Spleen (tissue), 11 donors: ENCODE results near the gene STARD13. TPM values are rescaled to one million over a fixed set of nuclear protein-coding genes. Genes with fewer than 3 reads are reported as not detected.

Experiments used
- DNase-seq: peaks from one replicate; pipeline ENCODE4 v3.0.0-alpha.2; 2020
- H3K27ac ChIP-seq, 8 donors: fragments of 200-600 bp; sonication (generic) in 7 of 8; 1 replicate in 4 of 8; 2 replicates in 4 of 8; pipeline versions ENCODE4 v1.5.0 to v1.8.0; 2016 to 2021; ENCODE audit warnings: inconsistent platforms in 4 of 8, mild to moderate bottlenecking in 4 of 8, moderate library complexity in 1 of 8
- H3K27me3 ChIP-seq, 7 donors: fragments of 200-600 bp; sonication (generic) in 6 of 7; replicated peaks in 1 of 7; 1 replicate in 4 of 7; 2 replicates in 3 of 7; pipeline versions ENCODE4 v1.5.0 to v1.8.0; 2016 to 2021; ENCODE audit warnings: inconsistent platforms in 3 of 7, mild to moderate bottlenecking in 1 of 7
- H3K36me3 ChIP-seq, 6 donors: fragments of 200-600 bp; sonication (generic) in 5 of 6; 1 replicate in 4 of 6; 2 replicates in 2 of 6; pipeline versions ENCODE4 v1.5.0 to v1.8.0; 2016 to 2021; ENCODE audit warnings: inconsistent platforms in 2 of 6
- H3K4me1 ChIP-seq, 6 donors: fragments of 200-600 bp; sonication (generic) in 5 of 6; 1 replicate in 3 of 6; 2 replicates in 3 of 6; pipeline versions ENCODE4 v1.5.0 to v1.8.0; 2016 to 2021; ENCODE audit warnings: inconsistent platforms in 3 of 6
- H3K4me3 ChIP-seq, 8 donors: fragments of 200-600 bp; sonication (generic) in 7 of 8; 1 replicate in 4 of 8; 2 replicates in 4 of 8; pipeline versions ENCODE4 v1.5.0 to v1.8.0; 2016 to 2021; ENCODE audit warnings: inconsistent platforms in 4 of 8, mild to moderate bottlenecking in 4 of 8, moderate library complexity in 2 of 8
- H3K9me3 ChIP-seq, 8 donors: fragments of 200-600 bp; sonication (generic) in 7 of 8; 1 replicate in 4 of 8; 2 replicates in 4 of 8; pipeline versions ENCODE4 v1.5.0 to v1.8.0; 2016 to 2021; ENCODE audit warnings: inconsistent platforms in 4 of 8
- POLR2A ChIP-seq, 3 donors: fragments of 450-650 bp; IDR thresholded peaks; one replicate each; pipeline ENCODE4 v1.5.1; 2017; ENCODE audit warnings: antibody characterized with exemption in 3 of 3, mild to moderate bottlenecking in 1 of 3
- POLR2AphosphoS5 ChIP-seq, 3 donors: sonication (generic); formaldehyde crosslinking; IDR thresholded peaks; one replicate each; pipeline ENCODE4 v1.5.1; 2017; ENCODE audit warnings: antibody characterized with exemption in 3 of 3
- WGBS, 5 donors: extraction: QIAGEN DNeasy Blood & Tissue Kit in 3 of 5; methylation state at CpG; one replicate each; pipeline versions ENCODE4 v1.1.5 to v1.1.7; 2013 to 2018; 5-methylcytosine and 5-hydroxymethylcytosine counted together
- intact Hi-C: fragments of 100-400 bp; cut with DNase I; formaldehyde crosslinking; loops from one replicate; pipeline ENCODE4 v1.15.0; 2023; ENCODE audit warnings: low total_unique reads
- polyA plus RNA-seq, 3 donors: library from polyadenylated mRNA; stranded (reverse); fragments of 200-250 nt; gene quantifications; one replicate each; pipeline ENCODE4 v1.2.1, GENCODE V29; 2013
- total RNA-seq, 7 donors: library from RNA; depleted of rRNA in 3 of 7; stranded (reverse); fragments of >200 nt in 3 of 7; fragmentation: NEBNext Ultra II Directional in 4 of 7; extraction: Animal tissue kit (Norgen Biotek cat#: 25700) in 4 of 7; gene quantifications; one replicate each; pipeline versions ENCODE4 v1.1.0 to v1.2.1, GENCODE V29; 2016 to 2021
- TF ChIP-seq, protein P1 (sequence below), 11 experiments: fragments of 200-600 bp in 7 of 11; fragments of 450-650 bp in 4 of 11; sonication (generic) in 4 of 11; IDR thresholded peaks in 8 of 11; conservative IDR thresholded peaks in 3 of 11; 1 replicate in 7 of 11; 2 replicates in 4 of 11; pipeline versions ENCODE4 v1.4.0 to v1.8.0; 2016 to 2021; ENCODE audit warnings: antibody characterized with exemption in 11 of 11, inconsistent platforms in 4 of 11, mild to moderate bottlenecking in 1 of 11
- donor health status: healthy with polysubstance abuse.
- donor health status: DM: no; HTN: no; CAD: no; lungs with moderate emphysema.
- donor health status: DM: no; HTN: no; CAD: no.
- donor health status: Bipolar disorder and iron deficiency.
- donor health status: healthy.
- donor health status: DM: no; HTN: no; CAD: no.
- donor health status: DM: yes; HTN: yes; CAD: no.

Gene STARD13
- total and polyA plus RNA-seq, 10 donors: 1.4 to 58.1 (median 26.7) TPM

DNA sequence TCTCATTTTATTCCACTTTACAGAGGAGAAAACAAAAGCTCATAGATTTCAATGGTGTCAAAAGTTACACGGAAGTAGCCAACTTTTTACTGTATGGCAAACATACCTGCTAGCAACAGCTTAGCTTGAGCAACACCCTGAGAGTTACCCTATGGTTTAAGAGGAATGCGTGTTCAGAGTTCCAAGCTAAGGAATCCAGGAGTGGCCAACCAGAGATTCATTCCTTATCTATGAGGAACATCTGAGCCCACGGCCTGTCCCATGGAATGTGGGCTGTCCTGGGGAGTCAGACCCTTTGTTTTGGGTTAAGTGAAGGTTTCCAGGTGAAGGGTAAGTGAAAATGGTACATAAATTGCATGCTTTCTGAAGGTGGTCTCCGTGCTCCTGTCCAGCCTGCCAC is 67.5 kb downstream of the STARD13 start:
- Histone ChIP-seq H3K27me3 (no peaks in the 10 kb centered on the region), H3K9me3 (no peaks in the 10 kb centered on the region), H3K4me1 (peaks cover 0 to 16% (median 0%) of the 10 kb centered on the region in 6 donors), H3K27ac (no peak overlapping the region), H3K36me3 (no peaks in the 10 kb centered on the region), H3K4me3 (no peak overlapping the region)
- no peak for TF ChIP-seq POLR2A (IDR thresholded peaks at IDR 0.05)
- TF ChIP-seq POLR2AphosphoS5 (IDR thresholded peaks at IDR 0.05): no peak
- TF ChIP-seq, protein P1, sequence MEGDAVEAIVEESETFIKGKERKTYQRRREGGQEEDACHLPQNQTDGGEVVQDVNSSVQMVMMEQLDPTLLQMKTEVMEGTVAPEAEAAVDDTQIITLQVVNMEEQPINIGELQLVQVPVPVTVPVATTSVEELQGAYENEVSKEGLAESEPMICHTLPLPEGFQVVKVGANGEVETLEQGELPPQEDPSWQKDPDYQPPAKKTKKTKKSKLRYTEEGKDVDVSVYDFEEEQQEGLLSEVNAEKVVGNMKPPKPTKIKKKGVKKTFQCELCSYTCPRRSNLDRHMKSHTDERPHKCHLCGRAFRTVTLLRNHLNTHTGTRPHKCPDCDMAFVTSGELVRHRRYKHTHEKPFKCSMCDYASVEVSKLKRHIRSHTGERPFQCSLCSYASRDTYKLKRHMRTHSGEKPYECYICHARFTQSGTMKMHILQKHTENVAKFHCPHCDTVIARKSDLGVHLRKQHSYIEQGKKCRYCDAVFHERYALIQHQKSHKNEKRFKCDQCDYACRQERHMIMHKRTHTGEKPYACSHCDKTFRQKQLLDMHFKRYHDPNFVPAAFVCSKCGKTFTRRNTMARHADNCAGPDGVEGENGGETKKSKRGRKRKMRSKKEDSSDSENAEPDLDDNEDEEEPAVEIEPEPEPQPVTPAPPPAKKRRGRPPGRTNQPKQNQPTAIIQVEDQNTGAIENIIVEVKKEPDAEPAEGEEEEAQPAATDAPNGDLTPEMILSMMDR (IDR thresholded peaks at IDR 0.05 in 8 of 11, conservative IDR thresholded peaks at IDR 0.05 in 3 of 11): no peak
- 70 to 94% (median 82%) methylated on average over 4 of the region's 4 CpGs for WGBS, 5 donors
- intact Hi-C loops: no loop called here
- DNase-seq: no peak

DNA sequence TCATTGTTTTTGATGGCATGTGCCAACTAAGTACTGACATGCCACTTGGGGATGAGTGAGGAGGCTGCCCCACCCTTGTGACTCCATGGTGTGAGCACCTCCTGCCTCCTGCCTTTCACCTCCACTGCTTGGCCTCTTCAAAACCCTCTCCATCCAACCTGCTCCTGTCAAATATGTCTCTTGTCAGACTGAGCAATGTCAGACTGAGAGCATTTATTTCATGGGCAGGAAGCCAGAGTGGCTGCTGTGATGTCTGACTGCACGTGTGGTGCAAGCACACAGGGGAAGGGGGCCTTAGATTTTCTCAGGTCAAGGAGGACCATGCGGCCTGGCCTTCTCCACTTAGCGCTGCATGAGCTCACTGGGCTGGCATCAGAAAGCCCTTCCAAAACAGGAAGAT is 68.3 kb downstream of the STARD13 start:
- WGBS, 5 donors: 64 to 84% (median 73%) methylated on average over 3 of the region's 3 CpGs
- no peaks in the 10 kb centered on the region for H3K27me3 ChIP-seq
- H3K36me3 ChIP-seq: no peaks in the 10 kb centered on the region
- H3K27ac ChIP-seq: no peak overlapping the region
- DNase-seq: no peak
- H3K4me1 ChIP-seq: peaks cover 0 to 16% (median 0%) of the 10 kb centered on the region in 6 donors
- TF ChIP-seq, protein P1 (IDR thresholded peaks at IDR 0.05 in 8 of 11, conservative IDR thresholded peaks at IDR 0.05 in 3 of 11): no peak
- no peak for TF ChIP-seq POLR2A (IDR thresholded peaks at IDR 0.05)
- no peak for TF ChIP-seq POLR2AphosphoS5 (IDR thresholded peaks at IDR 0.05)
- H3K9me3 ChIP-seq: no peaks in the 10 kb centered on the region
- intact Hi-C loops: no loop called here
- no peak overlapping the region for H3K4me3 ChIP-seq

DNA sequence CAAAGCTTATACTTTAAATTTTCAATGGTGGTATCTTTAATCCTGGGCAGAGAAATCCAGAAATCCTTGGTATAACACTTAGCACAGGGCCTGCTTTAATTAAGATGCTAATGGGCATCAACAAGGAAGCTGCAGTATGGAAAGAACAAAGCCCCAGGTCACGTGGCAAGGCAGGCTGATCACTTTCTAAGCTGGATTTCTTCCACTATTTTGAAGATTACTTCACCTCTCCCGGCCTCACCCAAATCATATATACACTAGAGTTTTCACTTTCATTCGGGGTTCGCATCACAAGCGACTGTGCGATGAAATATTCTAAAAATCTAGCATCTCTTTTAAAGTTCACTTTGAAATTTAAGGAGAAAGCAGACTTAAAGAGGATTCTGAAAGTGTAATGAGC is 71.8 kb downstream of the STARD13 start:
- no peak overlapping the region for H3K27ac ChIP-seq
- intact Hi-C loops: no loop called here
- H3K4me1 ChIP-seq: peaks cover 0 to 11% (median 0%) of the 10 kb centered on the region in 6 donors
- no peaks in the 10 kb centered on the region for H3K36me3 ChIP-seq
- TF ChIP-seq POLR2AphosphoS5 (IDR thresholded peaks at IDR 0.05) (no peak), POLR2A (IDR thresholded peaks at IDR 0.05) (no peak)
- TF ChIP-seq, protein P1 (IDR thresholded peaks at IDR 0.05 in 8 of 11, conservative IDR thresholded peaks at IDR 0.05 in 3 of 11): no peak
- H3K4me3 ChIP-seq: no peak overlapping the region
- H3K9me3 ChIP-seq: no peaks in the 10 kb centered on the region
- no peaks in the 10 kb centered on the region for H3K27me3 ChIP-seq
- no peak for DNase-seq
- WGBS, 5 donors: 75 to 83% (median 77%) methylated on average over 6 of the region's 6 CpGs

DNA sequence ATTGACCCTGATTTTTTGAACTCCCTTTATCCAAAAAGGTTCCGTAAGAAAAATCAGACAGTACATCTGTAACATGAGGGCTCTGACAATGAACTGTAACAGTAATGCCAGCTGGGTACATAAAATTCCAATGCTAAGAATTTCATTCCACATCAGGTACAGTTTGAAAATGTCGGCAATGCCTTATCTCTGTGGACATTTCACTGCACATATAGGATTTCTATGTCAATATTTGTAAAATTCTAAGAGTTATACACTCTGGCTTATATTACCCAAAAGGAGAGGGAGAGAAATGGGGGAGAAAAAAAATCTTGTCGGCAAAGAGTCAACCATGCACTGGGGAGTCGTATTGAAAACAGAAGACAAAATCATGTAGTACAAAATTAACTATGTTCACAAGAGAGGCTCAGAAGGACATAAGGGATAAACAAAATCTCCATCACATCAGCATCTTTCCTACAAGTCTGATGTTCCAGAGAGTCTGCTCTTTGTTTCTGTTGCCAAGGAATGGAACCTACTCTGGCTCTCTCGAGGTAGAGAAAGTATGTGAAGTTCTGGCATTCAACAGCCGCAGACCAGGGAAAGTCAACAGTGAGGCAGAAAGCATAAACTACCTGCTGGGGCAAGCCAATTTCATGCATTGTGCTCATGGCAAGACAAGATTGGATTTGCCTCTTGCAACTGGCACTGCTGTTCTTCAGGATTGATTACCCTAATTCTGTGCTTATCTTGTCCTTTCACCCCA is 72.4 kb downstream of the STARD13 start:
- Histone ChIP-seq H3K4me3 (no peak overlapping the region), H3K27me3 (no peaks in the 10 kb centered on the region), H3K4me1 (peaks cover 0 to 14% (median 3%) of the 10 kb centered on the region in 6 donors), H3K9me3 (no peaks in the 10 kb centered on the region), H3K27ac (no peak overlapping the region), H3K36me3 (no peaks in the 10 kb centered on the region)
- 86 to 96% (median 92%) methylated on average over 6 of the region's 6 CpGs for WGBS, 5 donors
- no peak for DNase-seq
- intact Hi-C loops: no loop called here
- TF ChIP-seq POLR2AphosphoS5 (IDR thresholded peaks at IDR 0.05) (no peak), POLR2A (IDR thresholded peaks at IDR 0.05) (no peak)
- TF ChIP-seq, protein P1 (IDR thresholded peaks at IDR 0.05 in 8 of 11, conservative IDR thresholded peaks at IDR 0.05 in 3 of 11): no peak
